GM23248 (cell line): ENCODE data around the gene LDHAL6A. TPM values are rescaled to one million over a fixed set of nuclear protein-coding genes. Genes with fewer than 3 reads are reported as not detected.
A peak's percentile ranks its signal among the peaks of the same experiment; 100 is the strongest.

ENCODE experiments used
- DNase-seq: peaks from one replicate; pipeline ENCODE4 v3.0.0-alpha.2; 2015
- H2AFZ ChIP-seq: fragments of 200-600 bp; sonication (generic); 2 replicates; pipeline ENCODE4 v1.6.1; 2016; ENCODE audit warnings: antibody characterized with exemption
- H3F3A ChIP-seq: fragments of 200-600 bp; sonication (generic); 2 replicates; pipeline ENCODE4 v1.6.1; 2016; ENCODE audit warnings: mild to moderate bottlenecking, antibody characterized with exemption, mixed run types; ENCODE audit not compliant: insufficient read depth
- H3K27ac ChIP-seq: fragments of 200-600 bp; sonication (generic); 2 replicates; pipeline ENCODE4 v1.5.1; 2016; ENCODE audit warnings: mild to moderate bottlenecking
- H3K27me3 ChIP-seq: fragments of 200-600 bp; sonication (generic); replicated peaks from 2 replicates; pipeline ENCODE4 v1.6.1; 2016; ENCODE audit warnings: mild to moderate bottlenecking; ENCODE audit not compliant: insufficient read depth
- H3K36me3 ChIP-seq: fragments of 200-600 bp; sonication (generic); 2 replicates; pipeline ENCODE4 v1.6.1; 2016; ENCODE audit warnings: low read depth, mild to moderate bottlenecking
- H3K4me1 ChIP-seq: fragments of 200-600 bp; sonication (generic); 2 replicates; pipeline ENCODE4 v1.6.1; 2016; ENCODE audit warnings: mild to moderate bottlenecking; ENCODE audit not compliant: insufficient read depth
- H3K4me2 ChIP-seq: fragments of 200-600 bp; sonication (generic); one replicate; pipeline ENCODE4 v1.6.1; 2016; ENCODE audit warnings: mild to moderate bottlenecking; ENCODE audit not compliant: unreplicated experiment
- H3K4me3 ChIP-seq: fragments of 200-600 bp; sonication (generic); 2 replicates; pipeline ENCODE4 v1.5.1; 2016; ENCODE audit warnings: mild to moderate bottlenecking
- H3K79me2 ChIP-seq: fragments of 200-600 bp; sonication (generic); 2 replicates; pipeline ENCODE4 v1.6.1; 2016; ENCODE audit warnings: mild to moderate bottlenecking; ENCODE audit not compliant: insufficient read depth
- H3K9ac ChIP-seq: fragments of 200-600 bp; sonication (generic); 2 replicates; pipeline ENCODE4 v1.6.1; 2016; ENCODE audit warnings: mild to moderate bottlenecking
- H3K9me2 ChIP-seq: fragments of 200-600 bp; sonication (generic); 2 replicates; pipeline ENCODE4 v1.6.1; 2016; ENCODE audit warnings: mixed run types, mild to moderate bottlenecking, moderate library complexity; ENCODE audit not compliant: insufficient read depth
- H3K9me3 ChIP-seq: fragments of 200-600 bp; sonication (generic); one replicate; pipeline ENCODE4 v1.6.1; 2017; ENCODE audit warnings: low read depth
- H4K20me1 ChIP-seq: fragments of 200-600 bp; sonication (generic); 2 replicates; pipeline ENCODE4 v1.6.0; 2016; ENCODE audit not compliant: insufficient read depth
- EZH2 ChIP-seq: fragments of 200-600 bp; sonication (generic); IDR thresholded peaks from 2 replicates; pipeline ENCODE4 v1.6.1; 2018; ENCODE audit warnings: antibody characterized with exemption, mild to moderate bottlenecking; ENCODE audit not compliant: insufficient read depth, poor library complexity, severe bottlenecking
- EZH2phosphoT487 ChIP-seq: fragments of 200-600 bp; sonication (generic); IDR thresholded peaks from 2 replicates; pipeline ENCODE4 v1.6.1; 2018; ENCODE audit warnings: antibody characterized with exemption, moderate library complexity, mild to moderate bottlenecking, low read depth; ENCODE audit not compliant: insufficient read depth
- WGBS, 2 experiments: methylation state at CpG; one replicate each; pipeline ENCODE4 v1.1.6; 2015 to 2017; ENCODE audit warnings: low lambda C conversion rate in 2 of 2, low coverage in 1 of 2; ENCODE audit errors: missing lambda C conversion rate in 2 of 2; 5-methylcytosine and 5-hydroxymethylcytosine counted together
- in situ Hi-C: fragments of 300-500 bp; cut with MboI; formaldehyde crosslinking; loops from 2 replicates; pipeline ENCODE4 v1.15.0; 2020
- polyA plus RNA-seq: library from polyadenylated mRNA; unstranded; fragments of >200 nt; fragmentation: Nextera tagmentation; extraction: Ambion mirVana; gene quantifications from 2 replicates; pipeline ENCODE4 v1.2.1, GENCODE V29; 2016
- total RNA-seq: library from RNA; depleted of rRNA; stranded (reverse); fragments of >200 nt; shearing (Covaris generic); gene quantifications from 2 replicates; pipeline ENCODE4 v1.2.3, GENCODE V29; 2014

LDHAL6A gene
- total and polyA plus RNA-seq, 2 experiments from 2014 or later = 0.09 TPM; not detected in 1

DNA sequence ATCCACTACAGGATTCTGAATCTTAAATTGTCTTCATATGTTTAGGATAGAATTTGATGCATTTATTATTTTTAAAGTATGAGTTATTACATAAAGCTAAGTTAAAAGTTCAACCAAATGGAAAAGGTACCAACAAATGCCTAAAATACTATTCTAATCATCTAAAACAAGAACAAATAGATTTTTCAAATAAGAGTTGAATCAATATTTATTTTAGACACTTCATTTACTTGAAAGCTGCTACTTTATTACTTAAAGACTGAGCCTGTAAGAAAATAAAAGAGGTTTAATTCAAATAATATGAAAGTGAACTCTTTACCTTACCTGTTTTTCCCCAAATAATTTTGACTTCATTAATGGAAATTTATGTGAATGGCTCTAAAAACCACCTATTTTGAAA, 16.9 kb downstream of the LDHAL6A start:
- no peaks in the 10 kb centered on the region for H4K20me1 ChIP-seq
- H3K36me3 ChIP-seq = peaks cover 15% of the 10 kb centered on the region; the same call in 1 of the 2 replicates
- no peaks in the 10 kb centered on the region for H3K9me2 ChIP-seq
- H3K9ac ChIP-seq = no peak overlapping the region
- H3K79me2 ChIP-seq = no peaks in the 10 kb centered on the region
- DNase-seq = no peak
- no peaks in the 10 kb centered on the region for H3K27me3 ChIP-seq
- H3K4me2 ChIP-seq = no peak overlapping the region
- H2AFZ ChIP-seq = no peak overlapping the region
- no peak overlapping the region for H3K27ac ChIP-seq
- in situ Hi-C loops = no loop called here
- H3F3A ChIP-seq = no peaks in the 10 kb centered on the region
- TF ChIP-seq EZH2phosphoT487 (no peak), EZH2 (no peak)
- no peak overlapping the region for H3K4me3 ChIP-seq
- H3K9me3 ChIP-seq = no peaks in the 10 kb centered on the region
- no peaks in the 10 kb centered on the region for H3K4me1 ChIP-seq

DNA sequence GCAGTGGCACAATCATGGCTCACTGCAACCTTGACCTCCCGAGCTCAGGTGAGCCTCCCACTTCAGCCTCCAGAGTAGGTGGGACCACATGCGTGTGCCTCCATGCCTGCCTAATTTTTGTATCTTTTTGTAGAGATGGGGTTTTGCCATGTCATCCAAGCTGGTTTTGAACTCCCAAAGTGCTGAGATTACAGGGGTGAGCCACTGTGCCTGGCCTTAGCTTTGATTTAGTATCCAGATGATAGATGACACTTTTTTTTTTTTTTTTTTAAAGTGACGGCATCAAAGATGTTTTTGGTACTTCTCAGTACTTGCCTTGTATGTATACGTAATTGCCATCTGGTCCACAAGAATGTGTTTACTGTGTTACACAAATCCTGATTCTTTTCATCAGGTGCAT, 23.4 kb downstream of the LDHAL6A start:
- TF ChIP-seq EZH2 = no peak
- no peak for TF ChIP-seq EZH2phosphoT487
- Histone ChIP-seq H3K27ac (no peak overlapping the region), H3K9me3 (no peaks in the 10 kb centered on the region), H3K9ac (no peak overlapping the region), H3K36me3 (peaks cover 68% of the 10 kb centered on the region), H4K20me1 (no peaks in the 10 kb centered on the region), H3K27me3 (no peaks in the 10 kb centered on the region), H3K4me1 (peaks cover 8% of the 10 kb centered on the region), H3K4me3 (no peak overlapping the region), H3K9me2 (no peaks in the 10 kb centered on the region), H2AFZ (no peak overlapping the region), H3K4me2 (no peak overlapping the region), H3F3A (no peaks in the 10 kb centered on the region), H3K79me2 (no peaks in the 10 kb centered on the region)
- in situ Hi-C loops = no loop called here
- 98 to 99% methylated on average over 4 of the region's 4 CpGs for WGBS, 2 experiments
- no peak for DNase-seq

DNA sequence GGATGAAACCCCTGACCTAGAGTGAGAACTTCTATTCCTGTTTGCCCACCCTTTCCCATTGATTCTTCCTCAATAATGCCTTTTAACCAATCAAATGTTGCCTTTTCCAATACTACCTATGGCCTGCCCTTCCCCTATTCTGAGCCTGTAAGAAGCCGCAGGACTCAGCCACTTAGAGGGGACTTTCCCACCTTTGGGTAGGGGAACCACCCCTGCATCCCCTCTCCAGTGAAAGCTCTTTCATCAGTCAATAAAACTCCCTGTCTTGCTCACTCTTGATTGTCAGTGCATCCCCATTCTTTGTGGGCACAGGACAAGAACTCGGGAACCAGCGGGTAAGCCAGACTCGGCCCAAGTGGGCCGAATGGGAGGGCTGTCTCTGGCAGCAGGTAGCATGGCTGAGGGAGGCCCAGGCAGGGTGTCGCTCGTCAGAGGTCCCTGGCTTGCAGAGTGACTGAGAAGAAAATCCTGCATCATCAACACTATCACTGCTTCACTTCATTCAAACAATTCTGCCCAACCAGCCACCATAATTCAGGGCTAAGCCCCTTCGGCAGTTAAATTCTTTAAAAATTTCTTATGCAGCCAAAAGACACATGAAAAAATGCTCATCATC, 30.4 kb downstream of the LDHAL6A start:
- Histone ChIP-seq H3K36me3 (peaks cover 41% of the 10 kb centered on the region), H3K27me3 (no peaks in the 10 kb centered on the region), H3K4me2 (no peak overlapping the region), H3K27ac (no peak overlapping the region), H3K9me2 (no peaks in the 10 kb centered on the region), H3K9ac (no peak overlapping the region), H3F3A (peaks cover 15% of the 10 kb centered on the region; the same call in 1 of the 2 replicates), H3K79me2 (no peaks in the 10 kb centered on the region), H2AFZ (no peak overlapping the region), H3K4me3 (no peak overlapping the region), H3K4me1 (peaks cover 7% of the 10 kb centered on the region; the same call in 1 of the 2 replicates), H3K9me3 (no peaks in the 10 kb centered on the region), H4K20me1 (0 out of 2 replicates have a peak, but pooled peaks cover 4% of the 10 kb centered on the region)
- no peak for DNase-seq
- in situ Hi-C loops = no loop called here
- TF ChIP-seq EZH2phosphoT487 = no peak
- no peak for TF ChIP-seq EZH2
- 97 to 98% methylated on average over 8 of the region's 8 CpGs for WGBS, 2 experiments

DNA sequence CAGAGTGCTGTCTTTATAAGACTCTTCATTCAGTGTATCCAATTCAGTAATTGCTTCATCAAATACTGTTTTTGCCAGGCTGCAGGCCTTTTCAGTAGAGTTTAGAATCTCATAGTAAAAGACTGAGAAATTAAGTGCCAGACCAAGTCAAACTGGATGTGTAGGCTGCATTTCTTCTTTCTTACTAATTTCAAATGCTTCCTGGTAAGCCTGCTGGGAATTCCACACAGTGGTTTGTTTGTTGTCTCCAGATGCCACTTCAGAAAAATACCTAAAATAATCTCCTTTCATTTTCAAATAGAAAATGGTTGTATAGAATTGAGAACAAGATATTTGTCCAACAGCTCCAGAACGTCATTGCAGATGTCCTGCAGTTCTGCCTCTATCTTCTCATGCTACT, 34.7 kb downstream of the LDHAL6A start:
- no peak overlapping the region for H3K9ac ChIP-seq
- H2AFZ ChIP-seq = no peak overlapping the region
- H3K4me3 ChIP-seq = no peak overlapping the region
- DNase-seq = peak; percentile 27
- no peaks in the 10 kb centered on the region for H3K9me3 ChIP-seq
- H3K36me3 ChIP-seq = peaks cover 37% of the 10 kb centered on the region
- peaks cover 30% of the 10 kb centered on the region; the same call in 1 of the 2 replicates for H3F3A ChIP-seq
- H3K4me2 ChIP-seq = peak overlapping the region; percentile 11
- H3K27me3 ChIP-seq = no peaks in the 10 kb centered on the region
- H3K9me2 ChIP-seq = no peaks in the 10 kb centered on the region
- peaks cover 13% of the 10 kb centered on the region; the same call in 1 of the 2 replicates for H3K79me2 ChIP-seq
- WGBS, 2 experiments = 89 to 100% methylated on average over 1 of the region's 1 CpG
- H4K20me1 ChIP-seq = 0 out of 2 replicates have a peak, but pooled peaks cover 4% of the 10 kb centered on the region
- in situ Hi-C loops = no loop called here
- TF ChIP-seq EZH2phosphoT487 (no peak), EZH2 (no peak)
- peak overlapping the region; percentile 2; the same call in 1 of the 2 replicates for H3K27ac ChIP-seq
- H3K4me1 ChIP-seq = peaks cover 7% of the 10 kb centered on the region; the same call in 1 of the 2 replicates
